Measurements from ENCODE around the gene HABP4.
A peak's percentile ranks its signal among the peaks of the same experiment; 100 is the strongest.

HABP4 gene

GRCh38 chr9:96494215-96494800 is 44.3 kb downstream of the HABP4 start:
- ChIA-PET POLR2A (no interaction called here), CTCF (interaction anchor here (0.8 to 1.7 kb wide), 2 partner anchors 125 to 157 kb away, joined by 3 to 4 read pairs; no protein-coding TSS in a partner anchor)
- TF ChIP-seq CTCF (IDR thresholded peaks at IDR 0.05; ENCODE audit: insufficient read depth, low read length, missing control alignments): no peak
- DNase-seq (ENCODE audit: low read depth, low spot score): no peak
- no peak overlapping the region for H3K4me3 ChIP-seq (ENCODE audit: low read depth, low read length)

GRCh38 chr9:96495341-96495740 is 45.4 kb downstream of the HABP4 start:
- ChIA-PET CTCF (interaction anchor here (1.7 kb wide), 1 partner anchor 156 kb away, joined by 4 read pairs; no protein-coding TSS in a partner anchor), POLR2A (no interaction called here)
- DNase-seq (ENCODE audit: low read depth, low spot score): peak; percentile 59
- no peak overlapping the region for H3K4me3 ChIP-seq (ENCODE audit: low read depth, low read length)
- no peak for TF ChIP-seq CTCF (IDR thresholded peaks at IDR 0.05; ENCODE audit: insufficient read depth, low read length, missing control alignments)

DNA sequence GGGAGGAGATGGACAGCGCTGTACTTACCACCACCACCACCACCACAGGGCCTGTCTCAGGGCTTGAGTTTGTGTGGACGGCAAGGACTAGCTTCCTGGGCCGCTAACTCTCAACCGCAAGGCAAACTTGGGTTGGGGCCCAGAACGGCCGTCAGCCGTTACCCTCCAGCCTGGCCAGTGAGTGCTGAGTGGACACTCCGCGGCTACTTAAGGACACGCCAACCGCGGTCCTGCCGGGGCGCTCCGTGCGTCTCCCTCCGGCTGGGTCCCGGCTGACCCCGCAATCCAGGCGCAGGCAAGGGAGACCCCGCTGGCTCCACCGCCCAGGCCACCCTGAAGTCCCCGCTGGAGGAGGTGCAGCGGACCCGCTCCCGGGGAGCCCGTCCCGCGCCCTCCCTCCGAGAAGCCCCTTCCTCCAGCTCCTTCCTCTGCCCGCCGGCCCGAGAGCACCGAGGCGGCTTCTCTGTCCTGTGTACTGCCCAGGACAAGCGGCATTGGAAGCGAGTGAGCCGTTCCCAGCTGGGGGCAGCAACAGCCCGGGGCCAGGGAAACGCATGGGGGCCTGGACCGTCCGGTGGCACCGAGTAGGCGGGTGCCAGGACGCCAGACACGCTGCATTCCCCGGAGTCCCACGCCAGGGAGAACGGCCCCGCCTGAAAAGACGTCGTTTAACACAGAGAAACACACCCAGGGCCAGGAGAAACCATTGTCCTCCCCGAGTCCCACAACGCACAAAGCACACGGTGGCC is 46.6 kb downstream of the HABP4 start:
- CTCF ChIA-PET: no interaction called here

DNA sequence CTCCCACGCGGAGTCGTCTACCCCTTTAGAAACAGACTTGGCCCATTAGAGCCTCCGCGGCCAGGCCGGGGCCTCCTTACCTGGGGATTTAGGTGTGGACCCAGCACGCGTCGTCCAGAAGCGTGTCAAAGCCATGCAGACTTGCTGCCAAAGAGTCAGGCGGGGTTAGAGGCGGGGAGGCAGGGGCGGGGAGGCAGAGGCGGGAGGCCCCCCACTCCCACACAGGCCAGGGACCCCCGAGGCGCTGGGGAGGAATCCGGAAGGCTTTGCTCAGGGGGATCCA is 47.1 kb downstream of the HABP4 start:
- ChIA-PET CTCF (interaction anchor here (1.1 kb wide), 1 partner anchor 10 kb away, joined by 3 read pairs; no protein-coding TSS in a partner anchor), POLR2A (no interaction called here)
- no peak for TF ChIP-seq CTCF (IDR thresholded peaks at IDR 0.05; ENCODE audit: insufficient read depth, low read length, missing control alignments)

More for the DNA sequence above, 46.6 kb downstream of the HABP4 start:
- DNase-seq (ENCODE audit: low read depth, low spot score): no peak
- POLR2A ChIA-PET: no interaction called here
- no peak for TF ChIP-seq CTCF (IDR thresholded peaks at IDR 0.05; ENCODE audit: insufficient read depth, low read length, missing control alignments)
- H3K4me3 ChIP-seq (ENCODE audit: low read depth, low read length): no peak overlapping the region

GRCh38 chr9:96498796-96499195 is 48.8 kb downstream of the HABP4 start:
- no peak for TF ChIP-seq CTCF (IDR thresholded peaks at IDR 0.05; ENCODE audit: insufficient read depth, low read length, missing control alignments)
- DNase-seq (ENCODE audit: low read depth, low spot score): no peak
- H3K4me3 ChIP-seq (ENCODE audit: low read depth, low read length): no peak overlapping the region
- POLR2A ChIA-PET: no interaction called here
- CTCF ChIA-PET: no interaction called here

More for the DNA sequence above, 47.1 kb downstream of the HABP4 start:
- H3K4me3 ChIP-seq (ENCODE audit: low read depth, low read length): no peak overlapping the region
- DNase-seq (ENCODE audit: low read depth, low spot score): no peak

GRCh38 chr9:96499257-96499656 is 49.3 kb downstream of the HABP4 start:
- no peak overlapping the region for H3K4me3 ChIP-seq (ENCODE audit: low read depth, low read length)
- no peak for TF ChIP-seq CTCF (IDR thresholded peaks at IDR 0.05; ENCODE audit: insufficient read depth, low read length, missing control alignments)
- ChIA-PET CTCF (no interaction called here), POLR2A (no interaction called here)
- DNase-seq (ENCODE audit: low read depth, low spot score): no peak

All from AG04449 (cell line).